Upper lobe of left lung (tissue), 6 donors: Measurements from ENCODE around the gene PCYOX1L. TPM values are rescaled to one million over a fixed set of nuclear protein-coding genes. Genes with fewer than 3 reads are reported as not detected.

Experiments used
- ATAC-seq, 2 donors: fragments of 200-7000 bp; cut with Tn5 transposase; one replicate each; pipeline ENCODE4 v1.9.1; 2022; ENCODE audit warnings: mild to moderate bottlenecking in 2 of 2, moderate library complexity in 2 of 2; ENCODE audit not compliant: low FRiP score in 2 of 2
- DNase-seq, 2 donors: peaks; one replicate each; pipeline ENCODE4 v3.0.0-alpha.2; 2019 to 2020
- H3K27ac ChIP-seq, 4 donors: fragments of 200-600 bp; sonication (generic); one replicate each; pipeline ENCODE4 v1.5.1; 2016 to 2019
- H3K27me3 ChIP-seq, 4 donors: fragments of 200-600 bp; sonication (generic); one replicate each; pipeline ENCODE4 v1.5.1; 2017 to 2019
- H3K36me3 ChIP-seq, 4 donors: fragments of 200-600 bp; sonication (generic); one replicate each; pipeline ENCODE4 v1.5.1; 2016 to 2019
- H3K4me1 ChIP-seq, 4 donors: fragments of 200-600 bp; sonication (generic); one replicate each; pipeline ENCODE4 v1.5.1; 2018 to 2019
- H3K4me3 ChIP-seq, 4 donors: fragments of 200-600 bp; sonication (generic); one replicate each; pipeline ENCODE4 v1.5.1; 2017 to 2019; ENCODE audit warnings: mild to moderate bottlenecking in 2 of 4, moderate library complexity in 1 of 4
- H3K9me3 ChIP-seq, 4 donors: fragments of 200-600 bp; sonication (generic); one replicate each; pipeline ENCODE4 v1.5.1; 2018 to 2019
- EP300 ChIP-seq, 4 donors: sonication (generic); formaldehyde crosslinking; IDR thresholded peaks; one replicate each; pipeline ENCODE4 v1.5.1; 2017; ENCODE audit warnings: antibody characterized with exemption in 4 of 4, control low read depth in 2 of 4
- POLR2A ChIP-seq, 4 donors: fragments of 450-650 bp; IDR thresholded peaks; one replicate each; pipeline ENCODE4 v1.5.1; 2016 to 2017; ENCODE audit warnings: antibody characterized with exemption in 4 of 4, mild to moderate bottlenecking in 2 of 4
- POLR2AphosphoS5 ChIP-seq, 2 donors: sonication (generic); formaldehyde crosslinking; IDR thresholded peaks; one replicate each; pipeline ENCODE4 v1.5.1; 2017; ENCODE audit warnings: antibody characterized with exemption in 2 of 2
- whole genome bisulfite sequencing, 2 donors: methylation state at CpG; one replicate each; pipeline ENCODE4 v1.1.5; 2017 to 2018; 5-methylcytosine and 5-hydroxymethylcytosine counted together
- total RNA-seq, 6 donors: library from RNA; depleted of rRNA in 4 of 6; stranded (reverse); fragments of >200 nt in 4 of 6; gene quantifications; one replicate each; pipeline versions ENCODE4 v1.1.0 to v1.2.1, GENCODE V29; 2016 to 2021
- TF ChIP-seq, protein P1 (sequence below), 6 experiments: fragments of 450-650 bp in 4 of 6; fragments of 200-600 bp in 2 of 6; sonication (generic) in 2 of 6; IDR thresholded peaks; one replicate each; pipeline ENCODE4 v1.5.1; 2016 to 2019; ENCODE audit warnings: antibody characterized with exemption in 6 of 6
- donor health status: DM: no; HTN: no; CAD: no; lungs with moderate emphysema.
- donor health status: DM: no; HTN: yes; CAD: no; lungs with severe emphysema.

Gene PCYOX1L
- total RNA-seq, 6 donors from 2014 or later: 3.2 to 10.1 (median 5.0) TPM

DNA sequence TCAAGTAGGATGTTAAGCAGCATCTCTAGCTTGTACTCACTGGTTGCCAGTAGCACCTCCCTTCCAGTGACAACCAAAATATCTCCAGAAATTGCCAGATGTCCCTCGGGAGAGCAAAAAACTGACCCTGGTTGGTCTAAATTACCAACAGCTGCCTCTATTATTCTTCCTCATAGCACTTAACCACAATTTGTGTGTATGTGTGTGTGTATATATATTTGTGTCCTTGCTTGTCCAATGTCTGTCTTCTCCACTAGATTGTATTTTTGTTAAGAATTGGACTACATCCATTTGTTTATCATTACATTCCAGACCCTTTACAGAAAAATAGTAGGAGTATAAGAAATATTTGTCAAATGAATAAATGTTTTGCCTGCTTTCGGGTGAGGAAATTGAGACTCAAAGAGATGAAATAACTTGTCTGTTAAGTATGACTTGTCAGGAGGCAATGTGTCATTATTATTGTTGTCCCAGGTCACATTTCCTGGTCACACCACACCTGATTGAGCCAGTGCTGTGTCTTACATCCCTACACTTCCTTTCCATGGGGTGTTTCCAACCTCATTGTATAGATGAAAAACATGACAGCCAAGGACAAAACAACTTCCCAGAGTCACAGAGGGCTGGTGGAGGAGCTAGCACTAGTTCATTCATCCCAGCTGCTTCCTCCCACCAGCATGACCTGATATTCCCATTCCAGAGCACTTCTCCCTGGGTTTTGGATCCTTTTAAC lies 24.0 kb upstream of the PCYOX1L start:
- DNase-seq: no peak
- Histone ChIP-seq H3K27ac (peak overlapping the region in 1 of 4 donors; percentile 14), H3K4me3 (no peak overlapping the region), H3K27me3 (no peaks in the 10 kb centered on the region), H3K36me3 (peaks cover 0 to 67% (median 13%) of the 10 kb centered on the region in 4 donors), H3K9me3 (no peaks in the 10 kb centered on the region), H3K4me1 (no peaks in the 10 kb centered on the region)
- TF ChIP-seq EP300 (IDR thresholded peaks at IDR 0.05): no peak
- no peak for TF ChIP-seq POLR2A (IDR thresholded peaks at IDR 0.05)
- ATAC-seq: no peak
- WGBS, 2 donors: 85 to 86% methylated on average over 2 of the region's 2 CpGs

DNA sequence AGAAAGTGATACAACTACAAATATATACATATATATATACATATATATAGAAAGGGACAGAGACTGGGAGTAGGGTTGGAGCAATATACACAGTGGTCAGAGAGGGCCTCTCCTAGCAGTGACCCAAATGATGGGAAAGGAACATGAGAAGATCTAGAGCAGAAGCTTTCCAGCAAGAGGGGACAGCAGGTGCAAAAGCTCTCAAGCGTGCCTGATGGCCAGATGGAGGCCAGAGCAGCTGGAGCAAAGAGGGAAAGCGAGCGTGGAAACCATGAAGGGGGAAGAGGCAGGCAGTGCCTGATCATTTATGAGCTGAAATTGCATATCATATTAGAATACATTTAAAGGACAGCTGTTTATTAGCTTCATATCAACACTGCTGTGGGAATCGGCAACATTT lies 20.1 kb upstream of the PCYOX1L start:
- ATAC-seq (no peak), DNase-seq (no peak)
- no peaks in the 10 kb centered on the region for H3K4me1 ChIP-seq
- TF ChIP-seq, protein P1, sequence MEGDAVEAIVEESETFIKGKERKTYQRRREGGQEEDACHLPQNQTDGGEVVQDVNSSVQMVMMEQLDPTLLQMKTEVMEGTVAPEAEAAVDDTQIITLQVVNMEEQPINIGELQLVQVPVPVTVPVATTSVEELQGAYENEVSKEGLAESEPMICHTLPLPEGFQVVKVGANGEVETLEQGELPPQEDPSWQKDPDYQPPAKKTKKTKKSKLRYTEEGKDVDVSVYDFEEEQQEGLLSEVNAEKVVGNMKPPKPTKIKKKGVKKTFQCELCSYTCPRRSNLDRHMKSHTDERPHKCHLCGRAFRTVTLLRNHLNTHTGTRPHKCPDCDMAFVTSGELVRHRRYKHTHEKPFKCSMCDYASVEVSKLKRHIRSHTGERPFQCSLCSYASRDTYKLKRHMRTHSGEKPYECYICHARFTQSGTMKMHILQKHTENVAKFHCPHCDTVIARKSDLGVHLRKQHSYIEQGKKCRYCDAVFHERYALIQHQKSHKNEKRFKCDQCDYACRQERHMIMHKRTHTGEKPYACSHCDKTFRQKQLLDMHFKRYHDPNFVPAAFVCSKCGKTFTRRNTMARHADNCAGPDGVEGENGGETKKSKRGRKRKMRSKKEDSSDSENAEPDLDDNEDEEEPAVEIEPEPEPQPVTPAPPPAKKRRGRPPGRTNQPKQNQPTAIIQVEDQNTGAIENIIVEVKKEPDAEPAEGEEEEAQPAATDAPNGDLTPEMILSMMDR (IDR thresholded peaks at IDR 0.05): no peak
- TF ChIP-seq EP300 (IDR thresholded peaks at IDR 0.05) (no peak), POLR2A (IDR thresholded peaks at IDR 0.05) (no peak), POLR2AphosphoS5 (IDR thresholded peaks at IDR 0.05) (no peak)
- no peaks in the 10 kb centered on the region for H3K27me3 ChIP-seq
- H3K36me3 ChIP-seq: peaks cover 0 to 67% (median 5%) of the 10 kb centered on the region in 4 donors
- no peaks in the 10 kb centered on the region for H3K9me3 ChIP-seq
- H3K27ac ChIP-seq: no peak overlapping the region
- 94% methylated on average over 4 of the region's 4 CpGs for WGBS, 2 donors
- no peak overlapping the region for H3K4me3 ChIP-seq

DNA sequence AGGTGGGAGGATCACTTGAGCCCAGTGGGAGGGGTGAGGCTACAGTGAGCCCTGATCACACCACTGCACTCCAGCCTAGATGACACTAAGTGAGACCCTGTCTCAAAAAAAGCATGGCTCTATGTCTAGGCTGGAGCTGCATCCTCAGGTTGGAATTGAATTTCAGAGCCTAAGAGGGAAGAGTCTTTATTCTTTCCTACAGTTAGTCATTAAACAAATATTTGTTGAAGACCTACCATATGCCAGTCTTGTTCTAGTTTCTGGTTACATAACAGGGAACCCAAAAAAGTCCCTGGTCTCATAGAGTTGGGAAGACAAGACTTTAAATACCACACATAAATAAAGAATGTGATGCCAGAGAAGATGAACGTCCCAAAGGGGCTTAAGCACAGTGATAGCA lies 19.5 kb upstream of the PCYOX1L start:
- ATAC-seq (no peak), DNase-seq (no peak)
- Histone ChIP-seq H3K9me3 (no peaks in the 10 kb centered on the region), H3K4me1 (no peaks in the 10 kb centered on the region), H3K4me3 (no peak overlapping the region), H3K36me3 (peaks cover 0 to 61% (median 3%) of the 10 kb centered on the region in 4 donors), H3K27me3 (no peaks in the 10 kb centered on the region), H3K27ac (no peak overlapping the region)
- TF ChIP-seq, protein P1 (IDR thresholded peaks at IDR 0.05): no peak
- TF ChIP-seq EP300 (IDR thresholded peaks at IDR 0.05) (no peak), POLR2A (IDR thresholded peaks at IDR 0.05) (no peak), POLR2AphosphoS5 (IDR thresholded peaks at IDR 0.05) (no peak)
- 72 to 83% methylated on average over 1 of the region's 1 CpG for WGBS, 2 donors

DNA sequence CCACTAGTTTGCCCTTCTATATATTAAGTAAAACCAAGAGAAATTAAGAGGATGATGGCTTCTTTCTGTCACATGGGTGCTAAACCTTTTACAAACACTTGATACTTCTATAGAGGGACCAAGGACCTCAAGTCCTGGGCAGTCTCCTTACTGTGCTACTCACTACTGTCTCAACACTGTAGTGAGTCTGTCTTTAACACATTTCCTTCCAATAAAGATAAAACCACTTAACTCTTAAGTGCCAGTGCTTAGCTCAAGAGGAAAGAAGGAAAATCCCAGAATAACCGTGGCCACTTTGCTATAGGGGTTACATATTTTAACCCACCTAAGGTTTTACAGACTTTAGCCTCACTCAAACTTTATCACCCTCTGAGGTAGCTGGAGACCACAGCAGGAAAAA lies 16.9 kb upstream of the PCYOX1L start:
- no peaks in the 10 kb centered on the region for H3K27me3 ChIP-seq
- no peak overlapping the region for H3K4me3 ChIP-seq
- H3K9me3 ChIP-seq: no peaks in the 10 kb centered on the region
- no peak for DNase-seq
- WGBS, 2 donors: 70 to 76% methylated on average over 1 of the region's 1 CpG
- peaks cover 7 to 15% (median 10%) of the 10 kb centered on the region in 4 donors for H3K4me1 ChIP-seq
- no peak overlapping the region for H3K27ac ChIP-seq
- ATAC-seq: no peak
- TF ChIP-seq, protein P1 (IDR thresholded peaks at IDR 0.05): no peak
- no peak for TF ChIP-seq POLR2A (IDR thresholded peaks at IDR 0.05)
- TF ChIP-seq POLR2AphosphoS5 (IDR thresholded peaks at IDR 0.05): no peak
- no peak for TF ChIP-seq EP300 (IDR thresholded peaks at IDR 0.05)
- H3K36me3 ChIP-seq: peaks cover 0 to 50% (median 3%) of the 10 kb centered on the region in 4 donors

DNA sequence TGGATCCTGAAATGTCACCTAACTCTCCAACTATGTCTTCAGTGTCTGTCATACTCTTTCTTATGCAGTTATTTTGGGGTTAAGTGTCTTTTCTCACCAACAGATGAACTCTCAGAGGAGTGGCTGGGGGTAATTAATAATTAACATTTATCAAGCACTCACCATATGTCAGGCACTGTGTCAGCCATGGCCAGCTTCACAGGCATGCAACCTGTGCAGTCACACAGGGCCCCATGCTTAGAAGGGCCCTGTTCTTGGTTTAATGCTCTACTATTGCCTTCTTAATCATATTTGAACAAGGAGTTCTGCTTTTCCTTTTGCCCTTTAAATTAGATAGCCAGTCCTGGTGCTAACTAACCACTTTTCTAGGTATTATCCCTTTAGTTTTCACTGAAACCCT lies 16.0 kb upstream of the PCYOX1L start:
- Histone ChIP-seq H3K9me3 (no peaks in the 10 kb centered on the region), H3K27me3 (no peaks in the 10 kb centered on the region), H3K4me1 (peaks cover 14 to 19% (median 17%) of the 10 kb centered on the region in 4 donors), H3K4me3 (no peak overlapping the region), H3K27ac (no peak overlapping the region), H3K36me3 (peaks cover 0 to 41% (median 0%) of the 10 kb centered on the region in 4 donors)
- ATAC-seq (no peak), DNase-seq (no peak)
- no peak for TF ChIP-seq EP300 (IDR thresholded peaks at IDR 0.05)
- TF ChIP-seq POLR2A (IDR thresholded peaks at IDR 0.05): no peak
- no peak for TF ChIP-seq POLR2AphosphoS5 (IDR thresholded peaks at IDR 0.05)
- TF ChIP-seq, protein P1 (IDR thresholded peaks at IDR 0.05): no peak
